Stimulated activated CD4-positive, alpha-beta T cell treated with anti-CD3 and anti-CD28 coated beads, Interleukin-4, amount 100 ng/mL, for 48 hours (primary cell): Measurements from ENCODE around the gene LRSAM1.

Experiments used
- DNase-seq, 2 donors: peaks; one replicate each; pipeline ENCODE4 v3.0.0-alpha.2; 2020; ENCODE audit warnings: low read depth in 2 of 2

The LRSAM1 gene

GRCh38 chr9:127550751-127551150 is 99.4 kb downstream of the LRSAM1 start:
- no peak for DNase-seq
